Measurements from ENCODE around the gene RTRAF. TPM values are rescaled to one million over a fixed set of nuclear protein-coding genes. Genes with fewer than 3 reads are reported as not detected.

The RTRAF gene
- total RNA-seq, 4 donors from 2014 or later: 28.2 to 63.5 (median 54.4) TPM

DNA sequence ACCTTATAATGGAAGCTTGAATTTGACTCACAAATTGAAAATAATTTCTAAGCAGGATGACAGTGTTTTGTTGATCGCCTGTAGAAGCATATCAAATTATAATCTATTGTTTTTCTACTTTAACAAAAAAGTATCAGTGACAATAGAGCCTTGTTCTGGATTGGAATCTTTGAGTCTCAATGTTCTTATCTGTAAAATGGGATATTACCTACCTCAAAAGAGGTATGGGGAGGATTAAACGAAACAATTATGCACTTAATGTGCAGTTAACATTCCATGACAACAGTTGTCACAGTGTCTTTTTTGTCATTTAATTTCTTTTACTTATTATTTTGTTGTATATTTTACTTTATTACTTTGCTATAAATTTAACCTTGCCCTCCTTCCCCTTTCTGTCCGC is 1.1 kb downstream of the RTRAF start:
- no peak for TF ChIP-seq POLR2A (IDR thresholded peaks at IDR 0.05)
- TF ChIP-seq CTCF (IDR thresholded peaks at IDR 0.05): no peak
- no peak for TF ChIP-seq EP300 (IDR thresholded peaks at IDR 0.05)
- no peak for TF ChIP-seq POLR2AphosphoS5 (IDR thresholded peaks at IDR 0.05)
- H3K4me1 ChIP-seq: peaks cover 20% of the 10 kb centered on the region
- peaks cover 29% of the 10 kb centered on the region for H3K36me3 ChIP-seq
- H3K27ac ChIP-seq: peak overlapping the region; percentile 93
- WGBS: 72% methylated on average over 3 of the region's 3 CpGs
- H3K27me3 ChIP-seq: no peaks in the 10 kb centered on the region
- H3K9me3 ChIP-seq: no peaks in the 10 kb centered on the region
- peak overlapping the region; percentile 85 for H3K4me3 ChIP-seq
- no peak for DNase-seq (ENCODE audit: low spot score in 2 of 2)

- peaks cover 36% of the 10 kb centered on the region for H3K36me3 ChIP-seq
- 80% methylated on average over 3 of the region's 3 CpGs for WGBS
- DNase-seq (ENCODE audit: low spot score in 2 of 2): no peak
Measured at GRCh38 chr14:51993285-51993920, 4.1 kb downstream of the RTRAF start.

GRCh38 chr14:51996148-51996746 is 6.9 kb downstream of the RTRAF start:
- no peak for TF ChIP-seq POLR2A (IDR thresholded peaks at IDR 0.05)
- peak; percentile 45 to 52 for TF ChIP-seq CTCF (IDR thresholded peaks at IDR 0.05)
- Histone ChIP-seq H3K4me1 (no peaks in the 10 kb centered on the region), H3K27ac (no peak overlapping the region), H3K27me3 (no peaks in the 10 kb centered on the region), H3K4me3 (no peak overlapping the region), H3K36me3 (peaks cover 56% of the 10 kb centered on the region), H3K9me3 (no peaks in the 10 kb centered on the region)
- DNase-seq (ENCODE audit: low spot score in 2 of 2): no peak
- WGBS: 55% methylated on average over 4 of the region's 4 CpGs

More at GRCh38 chr14:51993285-51993920, 4.1 kb downstream of the RTRAF start:
- Histone ChIP-seq H3K4me3 (no peak overlapping the region), H3K27me3 (no peaks in the 10 kb centered on the region), H3K9me3 (no peaks in the 10 kb centered on the region), H3K4me1 (peaks cover 19% of the 10 kb centered on the region), H3K27ac (no peak overlapping the region)
- TF ChIP-seq POLR2A (IDR thresholded peaks at IDR 0.05): no peak

DNA sequence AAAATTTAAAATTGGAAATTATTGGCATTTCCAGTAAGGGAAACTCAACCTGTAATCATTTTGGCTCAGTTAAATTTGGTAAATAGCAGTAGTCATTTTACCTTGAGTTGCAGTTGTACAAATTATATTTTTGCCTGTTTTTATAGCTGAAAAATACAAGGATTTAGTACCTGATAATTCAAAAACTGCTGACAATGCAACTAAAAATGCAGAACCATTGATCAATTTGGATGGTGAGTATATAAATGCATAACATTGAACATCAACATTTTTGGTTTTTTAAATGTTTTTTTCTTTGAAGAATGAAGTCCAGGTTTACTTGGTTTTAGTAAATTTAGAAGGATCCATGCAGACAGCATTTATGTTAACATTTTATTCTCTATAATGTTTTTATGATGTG is 9.0 kb downstream of the RTRAF start:
- H3K27ac ChIP-seq: no peak overlapping the region
- H3K4me3 ChIP-seq: no peak overlapping the region
- H3K27me3 ChIP-seq: no peaks in the 10 kb centered on the region
- no peak for DNase-seq (ENCODE audit: low spot score in 2 of 2)
- H3K9me3 ChIP-seq: no peaks in the 10 kb centered on the region
- peaks cover 8% of the 10 kb centered on the region for H3K4me1 ChIP-seq
- H3K36me3 ChIP-seq: peaks cover 60% of the 10 kb centered on the region
- no peak for TF ChIP-seq POLR2A (IDR thresholded peaks at IDR 0.05)

- H3K4me1 ChIP-seq: peaks cover 8% of the 10 kb centered on the region
- H3K27ac ChIP-seq: no peak overlapping the region
Measured at GRCh38 chr14:51999084-51999483, 9.7 kb downstream of the RTRAF start.

More at GRCh38 chr14:51999084-51999483, 9.7 kb downstream of the RTRAF start:
- no peaks in the 10 kb centered on the region for H3K27me3 ChIP-seq
- DNase-seq (ENCODE audit: low spot score in 2 of 2): no peak
- TF ChIP-seq POLR2A (IDR thresholded peaks at IDR 0.05) (no peak), CTCF (IDR thresholded peaks at IDR 0.05) (no peak), POLR2AphosphoS5 (IDR thresholded peaks at IDR 0.05) (no peak), EP300 (IDR thresholded peaks at IDR 0.05) (no peak)
- H3K36me3 ChIP-seq: peaks cover 64% of the 10 kb centered on the region
- no peaks in the 10 kb centered on the region for H3K9me3 ChIP-seq
- WGBS: 73% methylated on average over 2 of the region's 2 CpGs
- no peak overlapping the region for H3K4me3 ChIP-seq
